K562 (cell line): ENCODE measurements around the gene HPD. TPM values are rescaled to one million over a fixed set of nuclear protein-coding genes. Genes with fewer than 3 reads are reported as not detected.

Source experiments
- DMBX1 ChIP-seq: fragments of 250-450 bp; sonication (Bioruptor Pico); IDR thresholded peaks from 2 replicates; pipeline ENCODE4 v1.8.0; 2022; ENCODE audit warnings: inconsistent platforms, mild to moderate bottlenecking, moderate library complexity, borderline replicate concordance
- HMG20B ChIP-seq: fragments of 250-450 bp; sonication (Bioruptor Pico); IDR thresholded peaks from 2 replicates; pipeline ENCODE4 v1.5.0; 2021; ENCODE audit warnings: mild to moderate bottlenecking
- MCM3 ChIP-seq: fragments of 450-650 bp; IDR thresholded peaks from 2 replicates; pipeline ENCODE4 v1.6.1; 2016
- NCOA6 ChIP-seq: fragments of 450-650 bp; IDR thresholded peaks from 2 replicates; pipeline ENCODE4 v1.6.1; 2017; ENCODE audit warnings: mild to moderate bottlenecking
- POLR2AphosphoS2 ChIP-seq: IDR thresholded peaks from 2 replicates; pipeline ENCODE4 v1.6.1; 2012; ENCODE audit warnings: low read length, improper control_type of control experiment
- PTBP1 ChIP-seq: fragments of 200-400 bp; formaldehyde crosslinking; IDR thresholded peaks from 2 replicates; pipeline ENCODE4 v1.6.1; 2017; ENCODE audit warnings: low read depth, low read length
- SRSF1 ChIP-seq: fragments of 200-400 bp; formaldehyde crosslinking; IDR thresholded peaks from 2 replicates; pipeline ENCODE4 v1.6.1; 2017; ENCODE audit warnings: mild to moderate bottlenecking, low read depth, low read length, moderate library complexity
- TCF3 ChIP-seq: sonication (generic); formaldehyde crosslinking; IDR thresholded peaks from 2 replicates; pipeline ENCODE4 v1.4.0; 2020; ENCODE audit warnings: mild to moderate bottlenecking, missing genetic modification reagents
- XRCC3 ChIP-seq: fragments of 450-650 bp; IDR thresholded peaks from 2 replicates; pipeline ENCODE4 v1.6.1; 2017; ENCODE audit warnings: mild to moderate bottlenecking, moderate library complexity
- YBX1 ChIP-seq: fragments of 450-650 bp; IDR thresholded peaks from 2 replicates; pipeline ENCODE4 v1.7.1; 2016; ENCODE audit warnings: mild to moderate bottlenecking
- ZBTB1 ChIP-seq: sonication (generic); formaldehyde crosslinking; IDR thresholded peaks from 2 replicates; pipeline ENCODE4 v1.8.1; 2023; ENCODE audit warnings: missing genetic modification reagents, low read depth, mild to moderate bottlenecking, borderline replicate concordance
- ZNF408 ChIP-seq: fragments of 250-450 bp; sonication (Bioruptor Pico); IDR thresholded peaks from 2 replicates; pipeline ENCODE4 v1.4.0; 2020; ENCODE audit warnings: low read depth, mild to moderate bottlenecking, moderate library complexity
- ZNF57 ChIP-seq: fragments of 450-650 bp; formaldehyde crosslinking; IDR thresholded peaks from 2 replicates; pipeline ENCODE4 v1.4.0; 2020; ENCODE audit warnings: mild to moderate bottlenecking, moderate library complexity
- polyA plus RNA-seq, 8 experiments: library from polyadenylated mRNA; depleted of rRNA in 4 of 8; stranded (reverse) in 5 of 8; unstranded in 3 of 8; fragments of >200 nt; fragmentation: Nextera tagmentation in 2 of 8; fragmentation: Illumina TruSeq in 1 of 8; extraction: Ambion mirVana in 2 of 8; extraction: Trizol in 1 of 8; gene quantifications; 2 replicates each; pipeline versions ENCODE4 v1.2.1 to v1.2.3, GENCODE V29; 2011 to 2014; ENCODE audit warnings: inconsistent platforms in 1 of 8, missing spikeins in 1 of 8
- total RNA-seq, 7 experiments: library from RNA; depleted of rRNA in 6 of 7; stranded (reverse); fragments of >200 nt in 6 of 7; fragmentation: Illumina TruSeq in 2 of 7; extraction: Trizol in 2 of 7; gene quantifications; 2 replicates each; pipeline versions ENCODE4 v1.2.1 to v1.2.3, GENCODE V29; 2011 to 2021; ENCODE audit warnings: low replicate concordance in 1 of 7
- TF ChIP-seq, protein P1 (sequence below): fragments of 250-450 bp; sonication (Bioruptor Pico); IDR thresholded peaks from 2 replicates; pipeline ENCODE4 v1.4.0; 2020; ENCODE audit warnings: mild to moderate bottlenecking, moderate library complexity
- TF ChIP-seq, protein P2 (sequence below): IDR thresholded peaks from 3 replicates; pipeline ENCODE4 v1.6.1; 2011; ENCODE audit warnings: borderline replicate concordance, mild to moderate bottlenecking; ENCODE audit not compliant: insufficient read length, insufficient read depth
- TF ChIP-seq, protein P3 (sequence below): sonication (generic); formaldehyde crosslinking; IDR thresholded peaks from 2 replicates; pipeline ENCODE4 v1.8.1; 2023; ENCODE audit warnings: missing genetic modification reagents, mild to moderate bottlenecking, borderline replicate concordance

HPD gene
- total and polyA plus RNA-seq, 9 of the 15 experiments (the other 6 are each of a cell fraction or from before 2014, with no cell fraction given) = 0.06 to 0.29 (median 0.07) TPM; not detected in 4

DNA sequence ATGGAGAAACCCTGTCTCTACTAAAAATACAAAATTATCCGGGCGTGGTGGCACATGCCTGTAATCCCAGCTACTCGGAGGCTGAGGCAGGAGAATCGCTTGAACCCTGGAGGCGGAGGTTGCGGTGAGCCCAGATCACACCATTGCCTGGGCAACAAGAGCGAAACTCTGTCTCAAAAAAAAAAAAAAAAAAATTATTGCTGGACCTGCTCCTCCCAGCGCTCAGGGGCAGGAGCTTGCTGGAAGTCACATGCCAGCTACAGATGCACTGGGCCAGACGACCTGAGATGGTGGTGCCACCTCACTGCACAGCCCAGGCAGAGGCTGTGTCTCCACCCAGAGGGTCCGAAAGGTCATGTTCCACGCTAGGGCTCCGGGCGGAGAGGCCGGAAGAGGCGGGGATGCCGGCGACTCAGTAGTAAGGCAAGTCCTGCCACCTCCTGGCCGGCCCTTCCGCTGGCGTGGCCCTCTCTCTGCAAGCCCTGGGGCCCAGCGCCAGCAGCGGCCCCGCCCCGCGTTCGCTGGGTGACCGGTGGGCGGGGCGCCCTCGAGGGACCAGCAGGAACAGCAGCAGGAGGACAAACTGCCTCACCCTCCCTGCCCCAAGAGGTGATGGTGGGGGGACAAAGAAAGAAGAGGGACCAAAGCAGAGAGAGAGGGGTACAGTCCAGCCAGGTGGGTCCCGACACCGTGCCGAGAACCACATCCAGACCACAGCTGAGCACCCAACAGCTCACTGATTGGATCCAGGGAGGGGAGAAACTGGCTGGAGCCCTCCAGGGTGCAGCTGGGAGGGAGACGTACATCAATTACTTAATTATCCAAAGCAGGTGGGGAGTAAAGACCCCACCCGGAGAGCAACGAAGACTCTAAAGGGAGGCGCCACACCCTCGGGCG lies 61.6 kb downstream of the HPD start (continued):
- peak; percentile 88 for TF ChIP-seq POLR2AphosphoS2
- no peak for TF ChIP-seq XRCC3
- TF ChIP-seq, protein P1, sequence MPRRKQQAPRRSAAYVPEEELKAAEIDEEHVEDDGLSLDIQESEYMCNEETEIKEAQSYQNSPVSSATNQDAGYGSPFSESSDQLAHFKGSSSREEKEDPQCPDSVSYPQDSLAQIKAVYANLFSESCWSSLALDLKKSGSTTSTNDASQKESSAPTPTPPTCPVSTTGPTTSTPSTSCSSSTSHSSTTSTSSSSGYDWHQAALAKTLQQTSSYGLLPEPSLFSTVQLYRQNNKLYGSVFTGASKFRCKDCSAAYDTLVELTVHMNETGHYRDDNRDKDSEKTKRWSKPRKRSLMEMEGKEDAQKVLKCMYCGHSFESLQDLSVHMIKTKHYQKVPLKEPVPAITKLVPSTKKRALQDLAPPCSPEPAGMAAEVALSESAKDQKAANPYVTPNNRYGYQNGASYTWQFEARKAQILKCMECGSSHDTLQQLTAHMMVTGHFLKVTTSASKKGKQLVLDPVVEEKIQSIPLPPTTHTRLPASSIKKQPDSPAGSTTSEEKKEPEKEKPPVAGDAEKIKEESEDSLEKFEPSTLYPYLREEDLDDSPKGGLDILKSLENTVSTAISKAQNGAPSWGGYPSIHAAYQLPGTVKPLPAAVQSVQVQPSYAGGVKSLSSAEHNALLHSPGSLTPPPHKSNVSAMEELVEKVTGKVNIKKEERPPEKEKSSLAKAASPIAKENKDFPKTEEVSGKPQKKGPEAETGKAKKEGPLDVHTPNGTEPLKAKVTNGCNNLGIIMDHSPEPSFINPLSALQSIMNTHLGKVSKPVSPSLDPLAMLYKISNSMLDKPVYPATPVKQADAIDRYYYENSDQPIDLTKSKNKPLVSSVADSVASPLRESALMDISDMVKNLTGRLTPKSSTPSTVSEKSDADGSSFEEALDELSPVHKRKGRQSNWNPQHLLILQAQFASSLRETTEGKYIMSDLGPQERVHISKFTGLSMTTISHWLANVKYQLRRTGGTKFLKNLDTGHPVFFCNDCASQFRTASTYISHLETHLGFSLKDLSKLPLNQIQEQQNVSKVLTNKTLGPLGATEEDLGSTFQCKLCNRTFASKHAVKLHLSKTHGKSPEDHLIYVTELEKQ (CRISPR knock-in tag) = no peak
- TF ChIP-seq, protein P2, sequence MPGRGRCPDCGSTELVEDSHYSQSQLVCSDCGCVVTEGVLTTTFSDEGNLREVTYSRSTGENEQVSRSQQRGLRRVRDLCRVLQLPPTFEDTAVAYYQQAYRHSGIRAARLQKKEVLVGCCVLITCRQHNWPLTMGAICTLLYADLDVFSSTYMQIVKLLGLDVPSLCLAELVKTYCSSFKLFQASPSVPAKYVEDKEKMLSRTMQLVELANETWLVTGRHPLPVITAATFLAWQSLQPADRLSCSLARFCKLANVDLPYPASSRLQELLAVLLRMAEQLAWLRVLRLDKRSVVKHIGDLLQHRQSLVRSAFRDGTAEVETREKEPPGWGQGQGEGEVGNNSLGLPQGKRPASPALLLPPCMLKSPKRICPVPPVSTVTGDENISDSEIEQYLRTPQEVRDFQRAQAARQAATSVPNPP = no peak
- TF ChIP-seq HMG20B (CRISPR knock-in tag) = no peak
- TF ChIP-seq SRSF1 = no peak
- no peak for TF ChIP-seq ZBTB1
- no peak for TF ChIP-seq MCM3
- TF ChIP-seq YBX1 = no peak
- no peak for TF ChIP-seq PTBP1
- no peak for TF ChIP-seq NCOA6
- peak; percentile 29 for TF ChIP-seq TCF3 (CRISPR knock-in tag)
- no peak for TF ChIP-seq ZNF408 (CRISPR knock-in tag)
- no peak for TF ChIP-seq DMBX1 (CRISPR knock-in tag)
- no peak for TF ChIP-seq ZNF57 (CRISPR knock-in tag)
- TF ChIP-seq, protein P3, sequence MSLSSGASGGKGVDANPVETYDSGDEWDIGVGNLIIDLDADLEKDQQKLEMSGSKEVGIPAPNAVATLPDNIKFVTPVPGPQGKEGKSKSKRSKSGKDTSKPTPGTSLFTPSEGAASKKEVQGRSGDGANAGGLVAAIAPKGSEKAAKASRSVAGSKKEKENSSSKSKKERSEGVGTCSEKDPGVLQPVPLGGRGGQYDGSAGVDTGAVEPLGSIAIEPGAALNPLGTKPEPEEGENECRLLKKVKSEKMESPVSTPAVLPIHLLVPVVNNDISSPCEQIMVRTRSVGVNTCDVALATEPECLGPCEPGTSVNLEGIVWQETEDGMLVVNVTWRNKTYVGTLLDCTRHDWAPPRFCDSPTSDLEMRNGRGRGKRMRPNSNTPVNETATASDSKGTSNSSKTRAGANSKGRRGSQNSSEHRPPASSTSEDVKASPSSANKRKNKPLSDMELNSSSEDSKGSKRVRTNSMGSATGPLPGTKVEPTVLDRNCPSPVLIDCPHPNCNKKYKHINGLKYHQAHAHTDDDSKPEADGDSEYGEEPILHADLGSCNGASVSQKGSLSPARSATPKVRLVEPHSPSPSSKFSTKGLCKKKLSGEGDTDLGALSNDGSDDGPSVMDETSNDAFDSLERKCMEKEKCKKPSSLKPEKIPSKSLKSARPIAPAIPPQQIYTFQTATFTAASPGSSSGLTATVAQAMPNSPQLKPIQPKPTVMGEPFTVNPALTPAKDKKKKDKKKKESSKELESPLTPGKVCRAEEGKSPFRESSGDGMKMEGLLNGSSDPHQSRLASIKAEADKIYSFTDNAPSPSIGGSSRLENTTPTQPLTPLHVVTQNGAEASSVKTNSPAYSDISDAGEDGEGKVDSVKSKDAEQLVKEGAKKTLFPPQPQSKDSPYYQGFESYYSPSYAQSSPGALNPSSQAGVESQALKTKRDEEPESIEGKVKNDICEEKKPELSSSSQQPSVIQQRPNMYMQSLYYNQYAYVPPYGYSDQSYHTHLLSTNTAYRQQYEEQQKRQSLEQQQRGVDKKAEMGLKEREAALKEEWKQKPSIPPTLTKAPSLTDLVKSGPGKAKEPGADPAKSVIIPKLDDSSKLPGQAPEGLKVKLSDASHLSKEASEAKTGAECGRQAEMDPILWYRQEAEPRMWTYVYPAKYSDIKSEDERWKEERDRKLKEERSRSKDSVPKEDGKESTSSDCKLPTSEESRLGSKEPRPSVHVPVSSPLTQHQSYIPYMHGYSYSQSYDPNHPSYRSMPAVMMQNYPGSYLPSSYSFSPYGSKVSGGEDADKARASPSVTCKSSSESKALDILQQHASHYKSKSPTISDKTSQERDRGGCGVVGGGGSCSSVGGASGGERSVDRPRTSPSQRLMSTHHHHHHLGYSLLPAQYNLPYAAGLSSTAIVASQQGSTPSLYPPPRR (CRISPR knock-in tag) = no peak
